Gastroesophageal sphincter (tissue), 3 donors: Measurements from ENCODE around the gene FGF14.

ENCODE experiments used
- EP300 ChIP-seq: sonication (generic); formaldehyde crosslinking; IDR thresholded peaks from one replicate; pipeline ENCODE4 v1.6.1; 2017; ENCODE audit warnings: antibody characterized with exemption, mild to moderate bottlenecking
- POLR2A ChIP-seq, 2 donors: fragments of 450-650 bp; IDR thresholded peaks; one replicate each; pipeline ENCODE4 v1.6.1; 2017; ENCODE audit warnings: antibody characterized with exemption in 2 of 2, mild to moderate bottlenecking in 2 of 2, moderate library complexity in 1 of 2
- POLR2AphosphoS5 ChIP-seq: sonication (generic); formaldehyde crosslinking; IDR thresholded peaks from one replicate; pipeline ENCODE4 v1.6.1; 2017; ENCODE audit warnings: antibody characterized with exemption
- TF ChIP-seq, protein P1 (sequence below), 4 experiments: fragments of 200-600 bp in 2 of 4; fragments of 450-650 bp in 2 of 4; sonication (generic) in 1 of 4; IDR thresholded peaks; one replicate each; pipeline ENCODE4 v1.5.1; 2017 to 2019; ENCODE audit warnings: antibody characterized with exemption in 4 of 4, mild to moderate bottlenecking in 2 of 4, moderate library complexity in 2 of 4

DNA sequence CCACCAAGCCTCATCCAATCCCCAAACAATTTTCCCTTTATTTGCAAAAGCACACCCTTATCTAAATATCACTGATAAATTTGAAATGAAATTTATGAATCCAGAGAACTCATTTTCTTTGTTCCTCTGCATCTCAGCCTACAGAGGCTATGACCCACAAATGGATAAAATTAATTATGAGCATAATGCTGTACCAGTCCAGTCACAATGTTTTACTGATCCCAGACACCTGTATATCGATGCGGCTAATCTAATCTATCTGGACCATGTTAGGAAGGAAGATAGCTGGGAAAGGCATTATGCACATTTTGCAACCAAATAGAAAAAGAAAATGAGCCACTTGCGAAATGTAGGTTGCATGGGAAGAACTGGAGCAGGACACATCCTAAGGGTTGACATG is 150.0 kb downstream of the FGF14 start:
- TF ChIP-seq, protein P1, sequence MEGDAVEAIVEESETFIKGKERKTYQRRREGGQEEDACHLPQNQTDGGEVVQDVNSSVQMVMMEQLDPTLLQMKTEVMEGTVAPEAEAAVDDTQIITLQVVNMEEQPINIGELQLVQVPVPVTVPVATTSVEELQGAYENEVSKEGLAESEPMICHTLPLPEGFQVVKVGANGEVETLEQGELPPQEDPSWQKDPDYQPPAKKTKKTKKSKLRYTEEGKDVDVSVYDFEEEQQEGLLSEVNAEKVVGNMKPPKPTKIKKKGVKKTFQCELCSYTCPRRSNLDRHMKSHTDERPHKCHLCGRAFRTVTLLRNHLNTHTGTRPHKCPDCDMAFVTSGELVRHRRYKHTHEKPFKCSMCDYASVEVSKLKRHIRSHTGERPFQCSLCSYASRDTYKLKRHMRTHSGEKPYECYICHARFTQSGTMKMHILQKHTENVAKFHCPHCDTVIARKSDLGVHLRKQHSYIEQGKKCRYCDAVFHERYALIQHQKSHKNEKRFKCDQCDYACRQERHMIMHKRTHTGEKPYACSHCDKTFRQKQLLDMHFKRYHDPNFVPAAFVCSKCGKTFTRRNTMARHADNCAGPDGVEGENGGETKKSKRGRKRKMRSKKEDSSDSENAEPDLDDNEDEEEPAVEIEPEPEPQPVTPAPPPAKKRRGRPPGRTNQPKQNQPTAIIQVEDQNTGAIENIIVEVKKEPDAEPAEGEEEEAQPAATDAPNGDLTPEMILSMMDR (IDR thresholded peaks at IDR 0.05), result no peak
- no peak for TF ChIP-seq POLR2A (IDR thresholded peaks at IDR 0.05)
- no peak for TF ChIP-seq POLR2AphosphoS5
- no peak for TF ChIP-seq EP300
